Measurements from ENCODE around the gene KCNQ4. TPM values are rescaled to one million over a fixed set of nuclear protein-coding genes. Genes with fewer than 3 reads are reported as not detected.

Gene KCNQ4
- total and polyA plus RNA-seq, 2 of the 13 experiments (the other 11 are each of a cell fraction or from before 2014, with no cell fraction given), result 0.02 to 0.09 TPM

DNA sequence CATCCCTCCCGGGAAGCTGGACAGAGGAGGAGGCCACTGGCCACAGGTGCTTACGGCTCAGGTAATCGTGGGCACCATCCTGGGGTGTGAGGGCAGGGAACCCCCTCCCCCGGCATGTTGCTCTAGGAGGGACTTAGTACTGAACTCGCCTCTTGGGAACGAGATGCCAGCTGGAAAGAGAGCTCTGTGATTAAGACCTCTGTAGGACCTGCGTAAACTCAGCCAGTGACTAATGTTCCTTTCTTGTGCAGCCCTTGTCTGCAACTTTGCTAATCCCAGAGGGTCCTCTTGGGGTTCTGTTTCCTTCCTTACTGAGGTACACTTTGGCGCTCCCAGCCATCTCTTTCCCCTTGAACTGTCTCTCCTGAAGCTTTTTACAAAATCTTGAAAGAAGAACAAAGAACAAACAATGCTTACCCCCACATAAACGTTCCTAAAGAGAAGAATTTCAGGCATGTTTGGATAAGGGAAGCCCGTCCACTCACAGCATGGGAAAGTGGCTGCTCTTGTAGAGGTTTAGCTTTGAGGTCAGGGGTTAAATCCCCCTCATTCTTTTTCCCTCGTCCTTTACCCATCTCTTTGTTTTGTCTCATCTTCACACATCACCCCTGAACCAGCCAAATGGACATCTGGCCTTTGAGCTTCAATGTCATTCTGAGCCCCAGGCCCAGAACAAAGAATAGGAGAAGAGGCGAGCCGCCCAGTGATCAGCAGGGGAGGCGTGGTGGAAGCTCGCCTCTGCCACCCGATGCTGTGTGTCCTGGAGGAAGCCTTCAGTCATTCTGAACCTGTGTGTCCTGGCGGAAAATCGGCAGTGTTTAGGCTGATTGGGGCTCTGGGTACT is 41.2 kb downstream of the KCNQ4 start (continued):
- TF ChIP-seq, protein P1, sequence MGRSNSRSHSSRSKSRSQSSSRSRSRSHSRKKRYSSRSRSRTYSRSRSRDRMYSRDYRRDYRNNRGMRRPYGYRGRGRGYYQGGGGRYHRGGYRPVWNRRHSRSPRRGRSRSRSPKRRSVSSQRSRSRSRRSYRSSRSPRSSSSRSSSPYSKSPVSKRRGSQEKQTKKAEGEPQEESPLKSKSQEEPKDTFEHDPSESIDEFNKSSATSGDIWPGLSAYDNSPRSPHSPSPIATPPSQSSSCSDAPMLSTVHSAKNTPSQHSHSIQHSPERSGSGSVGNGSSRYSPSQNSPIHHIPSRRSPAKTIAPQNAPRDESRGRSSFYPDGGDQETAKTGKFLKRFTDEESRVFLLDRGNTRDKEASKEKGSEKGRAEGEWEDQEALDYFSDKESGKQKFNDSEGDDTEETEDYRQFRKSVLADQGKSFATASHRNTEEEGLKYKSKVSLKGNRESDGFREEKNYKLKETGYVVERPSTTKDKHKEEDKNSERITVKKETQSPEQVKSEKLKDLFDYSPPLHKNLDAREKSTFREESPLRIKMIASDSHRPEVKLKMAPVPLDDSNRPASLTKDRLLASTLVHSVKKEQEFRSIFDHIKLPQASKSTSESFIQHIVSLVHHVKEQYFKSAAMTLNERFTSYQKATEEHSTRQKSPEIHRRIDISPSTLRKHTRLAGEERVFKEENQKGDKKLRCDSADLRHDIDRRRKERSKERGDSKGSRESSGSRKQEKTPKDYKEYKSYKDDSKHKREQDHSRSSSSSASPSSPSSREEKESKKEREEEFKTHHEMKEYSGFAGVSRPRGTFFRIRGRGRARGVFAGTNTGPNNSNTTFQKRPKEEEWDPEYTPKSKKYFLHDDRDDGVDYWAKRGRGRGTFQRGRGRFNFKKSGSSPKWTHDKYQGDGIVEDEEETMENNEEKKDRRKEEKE (IDR thresholded peaks at IDR 0.05), result no peak
- TF ChIP-seq, protein P2, sequence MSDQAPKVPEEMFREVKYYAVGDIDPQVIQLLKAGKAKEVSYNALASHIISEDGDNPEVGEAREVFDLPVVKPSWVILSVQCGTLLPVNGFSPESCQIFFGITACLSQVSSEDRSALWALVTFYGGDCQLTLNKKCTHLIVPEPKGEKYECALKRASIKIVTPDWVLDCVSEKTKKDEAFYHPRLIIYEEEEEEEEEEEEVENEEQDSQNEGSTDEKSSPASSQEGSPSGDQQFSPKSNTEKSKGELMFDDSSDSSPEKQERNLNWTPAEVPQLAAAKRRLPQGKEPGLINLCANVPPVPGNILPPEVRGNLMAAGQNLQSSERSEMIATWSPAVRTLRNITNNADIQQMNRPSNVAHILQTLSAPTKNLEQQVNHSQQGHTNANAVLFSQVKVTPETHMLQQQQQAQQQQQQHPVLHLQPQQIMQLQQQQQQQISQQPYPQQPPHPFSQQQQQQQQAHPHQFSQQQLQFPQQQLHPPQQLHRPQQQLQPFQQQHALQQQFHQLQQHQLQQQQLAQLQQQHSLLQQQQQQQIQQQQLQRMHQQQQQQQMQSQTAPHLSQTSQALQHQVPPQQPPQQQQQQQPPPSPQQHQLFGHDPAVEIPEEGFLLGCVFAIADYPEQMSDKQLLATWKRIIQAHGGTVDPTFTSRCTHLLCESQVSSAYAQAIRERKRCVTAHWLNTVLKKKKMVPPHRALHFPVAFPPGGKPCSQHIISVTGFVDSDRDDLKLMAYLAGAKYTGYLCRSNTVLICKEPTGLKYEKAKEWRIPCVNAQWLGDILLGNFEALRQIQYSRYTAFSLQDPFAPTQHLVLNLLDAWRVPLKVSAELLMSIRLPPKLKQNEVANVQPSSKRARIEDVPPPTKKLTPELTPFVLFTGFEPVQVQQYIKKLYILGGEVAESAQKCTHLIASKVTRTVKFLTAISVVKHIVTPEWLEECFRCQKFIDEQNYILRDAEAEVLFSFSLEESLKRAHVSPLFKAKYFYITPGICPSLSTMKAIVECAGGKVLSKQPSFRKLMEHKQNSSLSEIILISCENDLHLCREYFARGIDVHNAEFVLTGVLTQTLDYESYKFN (CRISPR knock-in tag; conservative IDR thresholded peaks at IDR 0.05), result 0 out of 2 replicates have a peak, but pooled peaks have one; percentile 20
- TF ChIP-seq POLR2A (IDR thresholded peaks at IDR 0.05; ENCODE audit: insufficient read depth in 1 of 2, low read depth in 2 of 2, low read length in 2 of 2) (no peak), FOXP1 (IDR thresholded peaks at IDR 0.05) (no peak), FOXP1 (CRISPR knock-in tag; IDR thresholded peaks at IDR 0.05) (no peak), ZNF280B (CRISPR knock-in tag; IDR thresholded peaks at IDR 0.05; ENCODE audit: borderline replicate concordance) (no peak), ZNF790 (CRISPR knock-in tag; IDR thresholded peaks at IDR 0.05; ENCODE audit: borderline replicate concordance) (no peak), ZNF367 (CRISPR knock-in tag; IDR thresholded peaks at IDR 0.05; ENCODE audit: borderline replicate concordance) (no peak), NCOA2 (CRISPR knock-in tag; IDR thresholded peaks at IDR 0.05) (peak; percentile 13; the same call in 1 of the 2 replicates), XRCC5 (optimal IDR thresholded peaks at IDR 0.05; ENCODE audit: low read length) (no peak), ZBTB2 (CRISPR knock-in tag; IDR thresholded peaks at IDR 0.05; ENCODE audit: low read depth) (no peak), ZNF496 (CRISPR knock-in tag; IDR thresholded peaks at IDR 0.05; ENCODE audit: insufficient replicate concordance) (no peak), KDM1A (CRISPR knock-in tag; IDR thresholded peaks at IDR 0.05) (peak; percentile 33; the same call in 1 of the 2 replicates), ZNF660 (CRISPR knock-in tag; IDR thresholded peaks at IDR 0.05; ENCODE audit: borderline replicate concordance, low read depth) (no peak), SOX5 (CRISPR knock-in tag; IDR thresholded peaks at IDR 0.05; ENCODE audit: borderline replicate concordance) (peak; percentile 87), LCORL (IDR thresholded peaks at IDR 0.05) (no peak), LCORL (CRISPR knock-in tag; IDR thresholded peaks at IDR 0.05) (peak; percentile 39; the same call in 1 of the 2 replicates), TEAD2 (CRISPR knock-in tag; IDR thresholded peaks at IDR 0.05) (no peak), ZNF274 (CRISPR knock-in tag; IDR thresholded peaks at IDR 0.05) (no peak), ZNF251 (CRISPR knock-in tag; IDR thresholded peaks at IDR 0.05) (no peak), ZNF253 (CRISPR knock-in tag; IDR thresholded peaks at IDR 0.05; ENCODE audit: borderline replicate concordance) (no peak)

Measured in HepG2 (cell line).